ENCODE measurements around the gene ERGIC3. TPM values are rescaled to one million over a fixed set of nuclear protein-coding genes. Genes with fewer than 3 reads are reported as not detected.

The ERGIC3 gene
- total RNA-seq, 4 donors from 2014 or later = 121 to 260 (median 189) TPM

- H3K36me3 ChIP-seq = no peaks in the 10 kb centered on the region
- no peak overlapping the region for H3K27ac ChIP-seq
- peaks cover 0 to 64% (median 3%) of the 10 kb centered on the region in 4 donors for H3K27me3 ChIP-seq
- WGBS, 2 donors = 82 to 85% methylated on average over 15 to 21 of the region's 22 CpGs
- no peaks in the 10 kb centered on the region for H3K9me3 ChIP-seq
- no peak for DNase-seq
- intact Hi-C loops (cut with DNase I) = no loop called here
- no peak overlapping the region for H3K4me3 ChIP-seq
- peaks cover 15 to 21% (median 17%) of the 10 kb centered on the region in 3 donors for H3K4me1 ChIP-seq
- TF ChIP-seq POLR2A (IDR thresholded peaks at IDR 0.05) (no peak), CTCF (IDR thresholded peaks at IDR 0.05) (no peak)
These were observed 57.3 kb downstream of the ERGIC3 start for GRCh38 chr20:35598899-35599775.

GRCh38 chr20:35599776-35600120, 57.9 kb downstream of the ERGIC3 start:
- Histone ChIP-seq H3K36me3 (no peaks in the 10 kb centered on the region), H3K27me3 (peaks cover 0 to 64% (median 3%) of the 10 kb centered on the region in 4 donors), H3K9me3 (no peaks in the 10 kb centered on the region), H3K4me3 (no peak overlapping the region), H3K27ac (no peak overlapping the region), H3K4me1 (peaks cover 15 to 21% (median 17%) of the 10 kb centered on the region in 3 donors)
- DNase-seq = no peak
- no peak for TF ChIP-seq POLR2A (IDR thresholded peaks at IDR 0.05)
- TF ChIP-seq CTCF (IDR thresholded peaks at IDR 0.05) = no peak
- intact Hi-C loops (cut with DNase I) = no loop called here
- 87% methylated on average over 3 of the region's 9 CpGs; no CpG with 5 or more reads in 1 of the 2 donors for WGBS, 2 donors

- H3K4me1 ChIP-seq = peaks cover 15 to 21% (median 17%) of the 10 kb centered on the region in 3 donors
- 29 to 68% methylated on average over 4 to 5 of the region's 34 CpGs for WGBS, 2 donors
- intact Hi-C loops (cut with DNase I) = no loop called here
- no peaks in the 10 kb centered on the region for H3K9me3 ChIP-seq
- H3K36me3 ChIP-seq = no peaks in the 10 kb centered on the region
- no peak for TF ChIP-seq CTCF (IDR thresholded peaks at IDR 0.05)
- TF ChIP-seq POLR2A (IDR thresholded peaks at IDR 0.05) = no peak
- H3K4me3 ChIP-seq = peak overlapping the region; percentile 33 to 74 (median 44)
- H3K27ac ChIP-seq = no peak overlapping the region
- no peak for DNase-seq
- peaks cover 0 to 64% (median 3%) of the 10 kb centered on the region in 4 donors for H3K27me3 ChIP-seq
These were observed 58.5 kb downstream of the ERGIC3 start for GRCh38 chr20:35600176-35600992.

- intact Hi-C loops (cut with DNase I) = no loop called here
These were observed 59.4 kb downstream of the ERGIC3 start for GRCh38 chr20:35600993-35601973.

More at GRCh38 chr20:35600993-35601973, 59.4 kb downstream of the ERGIC3 start:
- H3K27me3 ChIP-seq = peaks cover 0 to 62% (median 3%) of the 10 kb centered on the region in 4 donors
- peaks cover 15 to 21% (median 17%) of the 10 kb centered on the region in 3 donors for H3K4me1 ChIP-seq
- peak overlapping the region in 3 of 4 donors; percentile 1 to 49 (median 20) for H3K27ac ChIP-seq
- 1 to 3% methylated on average over 6 to 27 of the region's 103 CpGs for WGBS, 2 donors
- H3K9me3 ChIP-seq = no peaks in the 10 kb centered on the region
- DNase-seq = no peak
- TF ChIP-seq POLR2A (IDR thresholded peaks at IDR 0.05) (peak in 1 of 4 donors; percentile 7), CTCF (IDR thresholded peaks at IDR 0.05) (peak in 5 of 6 experiments; percentile 22 to 57 (median 41))
- H3K4me3 ChIP-seq = peak overlapping the region; percentile 33 to 74 (median 44)
- H3K36me3 ChIP-seq = no peaks in the 10 kb centered on the region

Data from esophagus squamous epithelium (tissue), 5 donors.